HG02840 (cell line): ENCODE data around the gene KAZALD1.

Experiments
- ATAC-seq: cut with Tn5 transposase; IDR thresholded peaks from one replicate; pipeline ENCODE4 v1.9.1; 2021; ENCODE audit warnings: mild to moderate bottlenecking, moderate library complexity, moderate number of reproducible peaks; ENCODE audit not compliant: unreplicated experiment, low FRiP score

The KAZALD1 gene

DNA sequence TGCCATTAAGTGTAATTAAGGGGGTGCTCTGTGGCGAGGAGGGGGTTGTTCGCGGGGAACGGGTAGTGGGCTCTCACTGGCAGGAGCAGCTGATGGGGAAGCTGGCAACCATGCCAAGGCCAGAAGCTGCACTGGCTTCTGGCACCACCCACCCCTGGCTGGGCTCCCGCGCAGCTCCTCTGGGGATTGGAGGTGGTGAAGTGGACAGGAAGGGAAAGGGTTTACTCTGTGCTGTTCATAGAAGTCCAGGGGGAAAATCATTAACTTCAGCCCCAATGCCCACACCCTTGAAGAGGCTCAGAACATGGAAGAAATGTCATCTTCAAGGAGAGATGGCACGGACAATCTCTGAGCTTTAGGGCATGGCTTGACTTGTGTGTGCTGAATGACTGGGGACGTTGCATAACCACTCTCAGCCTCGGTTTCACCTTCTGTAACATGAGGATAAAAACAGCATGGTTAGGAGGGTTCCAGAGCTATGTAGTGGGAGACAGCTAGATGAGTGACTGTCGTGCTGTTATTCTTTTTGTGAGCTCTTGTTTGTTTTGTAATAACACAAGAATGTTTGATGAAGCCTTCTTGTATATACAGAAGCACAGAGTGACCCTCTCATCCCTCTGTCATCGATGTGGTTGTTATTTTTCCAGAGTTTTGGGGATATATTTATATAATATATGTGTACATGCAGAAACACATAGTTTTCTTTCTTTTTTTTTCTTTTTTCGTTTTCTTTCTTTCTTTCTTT is 29.9 kb downstream of the KAZALD1 start:
- ATAC-seq: no peak

DNA sequence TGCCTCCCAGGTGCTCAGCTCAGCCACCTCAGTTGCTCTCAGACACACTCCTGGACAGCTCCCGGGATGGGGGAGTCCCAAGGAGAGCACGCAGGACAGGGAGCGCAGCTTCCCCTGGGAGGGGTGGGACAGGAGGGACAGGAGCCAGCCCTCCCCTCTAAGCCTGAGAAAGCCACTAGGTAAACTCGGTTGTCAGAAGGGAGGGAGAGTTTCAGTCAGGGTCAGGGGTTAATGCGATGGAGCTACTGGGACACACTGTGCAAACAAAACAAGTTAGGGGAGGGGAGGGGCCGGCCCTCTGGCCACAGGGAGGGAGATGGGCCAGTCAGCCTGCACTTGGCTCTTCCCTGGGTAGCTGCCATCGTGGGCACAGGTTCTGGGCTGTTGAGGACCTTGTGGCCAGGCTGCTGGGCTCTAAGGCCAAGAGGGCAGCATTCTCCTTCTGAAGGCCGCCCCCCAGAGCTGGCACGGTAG is 31.1 kb downstream of the KAZALD1 start:
- no peak for ATAC-seq

DNA sequence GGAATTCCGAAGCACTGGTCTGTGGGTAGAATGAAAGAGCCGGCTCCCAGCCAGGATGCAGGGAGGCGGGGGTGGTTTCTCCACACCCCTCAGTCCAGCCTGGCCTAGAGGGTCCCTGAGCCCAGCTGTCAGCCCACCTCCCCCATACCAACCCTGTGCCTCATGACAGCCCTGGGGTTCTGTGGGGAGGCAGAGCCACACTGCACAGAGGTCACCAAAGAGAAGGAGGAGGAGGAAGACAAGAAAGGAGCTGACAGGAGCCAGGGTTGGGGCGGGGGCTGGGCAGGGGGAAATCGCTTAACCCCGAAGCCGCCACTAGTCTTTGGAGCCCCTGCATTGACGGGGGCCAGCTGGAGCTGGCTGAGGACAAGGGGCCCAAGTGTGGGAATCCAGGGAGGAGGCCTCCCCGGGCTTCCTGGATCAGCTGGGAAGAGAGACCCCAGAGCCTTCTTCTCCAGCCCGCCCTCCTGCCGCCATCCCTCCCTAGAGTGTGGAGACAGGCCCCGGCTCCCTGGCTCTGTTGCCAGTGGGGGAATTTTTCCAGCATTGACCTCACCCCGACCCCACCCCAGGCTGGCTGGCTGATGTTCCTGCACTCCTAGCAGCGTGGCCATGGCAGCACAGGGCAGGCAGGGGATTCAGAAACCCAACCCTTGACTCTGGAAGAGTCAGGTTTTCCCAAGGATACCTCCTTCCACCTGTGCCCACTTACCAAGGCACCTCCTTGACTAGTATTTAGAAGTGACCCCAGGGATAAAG is 32.5 kb downstream of the KAZALD1 start:
- no peak for ATAC-seq

DNA sequence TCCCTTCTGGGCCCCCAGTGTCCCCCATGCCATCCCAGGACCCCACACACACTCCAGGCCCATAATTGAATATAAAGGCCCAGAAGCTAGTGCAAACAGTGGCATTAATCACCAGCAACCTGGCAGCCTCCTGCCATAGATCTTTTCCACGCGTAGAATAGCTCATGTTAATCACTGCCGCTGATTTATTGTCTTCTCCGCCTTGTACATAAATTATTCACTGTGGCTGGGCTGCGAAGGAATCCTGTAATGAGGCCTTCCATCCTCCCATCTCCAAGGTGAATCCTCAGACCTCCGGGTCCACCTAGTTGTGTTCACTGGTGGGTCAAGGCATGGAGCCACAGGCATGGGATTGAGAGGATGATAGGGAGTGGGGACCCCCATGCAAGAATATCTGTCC is 33.2 kb downstream of the KAZALD1 start:
- ATAC-seq: no peak

DNA sequence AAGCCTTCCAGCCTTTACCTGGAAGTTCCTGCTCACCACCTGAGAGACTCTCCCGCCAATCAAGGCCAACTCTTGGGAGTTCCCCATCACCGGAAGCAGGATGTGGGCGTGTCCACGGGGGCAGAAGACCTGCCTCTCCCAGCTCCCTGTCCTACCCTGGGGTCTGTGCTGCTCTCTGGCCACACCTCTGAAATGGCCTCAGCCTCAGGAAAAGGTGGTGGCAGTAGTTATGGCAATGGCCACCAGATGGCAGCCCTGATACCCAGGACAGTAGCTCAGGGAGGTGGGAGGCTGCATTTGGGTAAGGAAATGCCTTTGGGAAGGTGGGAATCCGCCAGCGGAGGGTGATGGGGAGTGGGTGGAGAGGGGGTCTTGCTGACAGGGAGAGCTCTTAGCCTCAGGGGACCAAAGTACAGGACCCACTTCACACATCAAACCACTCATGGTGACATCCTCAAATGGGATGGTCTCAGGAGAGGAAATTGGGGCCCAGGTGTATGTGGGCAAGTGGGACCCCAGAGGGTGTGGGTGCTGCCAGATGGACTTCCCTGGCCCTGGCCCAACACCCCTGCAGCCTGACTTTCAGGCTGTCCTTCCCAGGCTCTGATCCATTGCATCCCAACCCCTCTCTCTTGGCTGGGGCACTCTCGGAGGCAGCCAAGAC is 33.9 kb downstream of the KAZALD1 start:
- no peak for ATAC-seq

DNA sequence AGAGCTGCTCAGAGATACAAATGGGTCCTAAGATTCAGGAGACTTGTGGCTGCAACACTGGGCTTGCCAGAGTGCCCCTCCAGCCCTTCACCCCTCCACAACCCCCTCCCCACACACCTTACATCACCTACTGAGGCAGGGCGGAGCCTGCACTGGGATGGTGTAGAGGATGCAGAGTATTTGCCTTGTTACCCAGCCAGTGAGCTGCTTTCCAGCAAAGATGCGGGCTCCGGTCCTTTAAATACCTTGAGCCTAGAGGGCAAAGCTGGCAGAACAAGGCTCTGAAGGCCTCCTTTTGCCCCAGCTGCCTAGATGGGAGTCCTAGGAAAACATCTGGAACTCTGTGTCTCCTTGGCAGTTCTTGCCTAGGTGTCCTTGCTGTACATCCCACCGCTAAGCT is 34.6 kb downstream of the KAZALD1 start:
- ATAC-seq: no peak

DNA sequence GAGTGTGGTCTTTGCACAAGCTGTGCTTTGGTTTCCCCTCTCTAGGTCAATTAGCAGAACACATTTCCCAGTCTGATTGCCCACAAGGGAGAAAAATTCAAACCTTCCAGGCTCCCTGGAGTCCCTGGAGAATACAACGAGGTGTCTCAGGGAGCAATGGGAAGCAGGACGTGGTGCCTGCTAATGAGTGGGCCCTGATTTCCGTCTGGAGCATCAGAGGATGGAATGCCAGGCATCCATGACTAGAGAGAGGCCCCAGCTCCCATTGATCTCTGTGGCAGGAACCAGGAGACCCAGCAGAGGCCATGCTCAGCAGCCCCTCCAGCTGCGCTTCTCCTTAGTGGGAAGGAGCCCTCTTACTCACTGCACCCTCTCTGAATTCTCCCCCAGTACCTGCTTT is 36.1 kb downstream of the KAZALD1 start:
- no peak for ATAC-seq

DNA sequence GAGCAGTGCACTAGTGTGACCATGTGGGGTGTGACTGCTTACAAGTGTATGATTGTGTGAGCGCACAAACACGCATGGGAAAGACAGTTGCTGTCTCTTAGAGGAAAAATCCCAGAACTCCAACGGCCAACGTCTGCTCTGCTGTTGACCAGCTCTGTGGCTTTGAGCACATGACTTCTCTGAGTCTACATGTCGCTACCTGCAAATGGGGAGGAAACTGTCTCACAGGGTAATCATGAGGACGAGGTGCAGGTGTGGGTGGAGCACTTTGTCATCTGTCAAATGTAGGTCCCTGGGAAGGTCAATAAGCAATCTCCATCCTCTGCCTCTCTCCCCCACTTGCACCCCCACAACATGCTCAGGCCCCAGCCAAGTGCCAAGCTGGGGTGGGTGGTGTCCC is 38.1 kb downstream of the KAZALD1 start:
- no peak for ATAC-seq

DNA sequence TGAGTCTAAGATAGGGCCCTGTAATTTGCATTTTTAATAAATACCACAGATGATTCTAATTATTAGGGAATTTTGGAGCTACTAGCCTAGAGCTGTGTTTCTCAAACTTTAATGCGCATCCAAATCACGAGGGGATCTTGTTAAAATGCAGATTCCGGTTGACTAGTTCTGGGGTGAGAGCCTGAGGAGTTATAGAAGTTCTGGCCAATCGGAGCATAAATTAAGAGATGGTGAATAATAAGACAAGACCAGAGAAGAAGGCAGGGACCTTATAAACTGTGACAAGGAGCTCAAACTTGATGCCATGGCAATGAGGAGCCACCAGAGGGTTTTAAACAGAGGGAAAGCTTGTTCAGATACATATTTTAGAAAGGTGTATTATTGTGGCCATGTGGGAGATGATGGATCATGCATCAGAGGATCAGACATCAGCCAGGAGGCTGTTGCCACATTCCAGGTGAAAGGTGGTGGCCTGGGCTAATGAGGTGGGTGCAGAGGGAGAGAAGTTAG is 39.6 kb downstream of the KAZALD1 start:
- ATAC-seq: no peak

DNA sequence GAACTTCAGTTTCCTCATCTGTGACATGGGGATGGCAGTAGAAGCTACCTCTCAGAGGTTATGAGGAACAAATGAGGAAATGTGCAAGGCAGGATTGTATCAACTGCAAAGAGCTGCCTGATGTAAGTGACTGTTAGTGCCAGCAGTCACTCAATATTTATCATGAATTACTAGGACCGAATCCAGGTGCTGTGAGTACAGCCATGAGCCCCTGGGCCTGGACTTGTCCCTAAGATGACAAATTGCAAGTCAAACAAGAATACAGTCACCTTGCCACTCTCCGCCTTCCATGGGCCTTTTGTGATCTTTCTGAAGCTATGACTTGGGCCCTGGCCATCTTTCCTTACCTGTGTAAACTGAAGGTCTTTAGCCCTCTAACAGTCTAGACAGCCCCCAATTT is 41.6 kb downstream of the KAZALD1 start:
- ATAC-seq: no peak

DNA sequence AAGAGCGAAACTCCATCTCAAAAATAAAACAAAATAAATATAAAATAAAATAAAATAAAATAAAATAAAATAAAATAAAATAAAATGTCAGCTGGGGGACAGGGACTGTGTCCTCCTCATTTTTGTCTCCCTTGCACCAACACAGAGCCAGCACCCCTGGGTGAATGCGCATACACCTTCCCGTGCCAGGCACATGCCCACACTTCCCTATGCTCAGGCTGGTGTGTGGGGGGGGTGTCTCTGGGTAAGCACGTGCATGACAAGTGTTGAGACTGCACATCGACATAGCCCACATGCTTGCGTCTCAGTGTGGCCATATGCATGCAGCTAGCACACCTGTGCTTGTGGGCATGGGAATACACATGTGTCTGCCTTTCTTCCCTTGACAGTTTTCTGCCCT is 44.6 kb downstream of the KAZALD1 start:
- ATAC-seq: no peak

DNA sequence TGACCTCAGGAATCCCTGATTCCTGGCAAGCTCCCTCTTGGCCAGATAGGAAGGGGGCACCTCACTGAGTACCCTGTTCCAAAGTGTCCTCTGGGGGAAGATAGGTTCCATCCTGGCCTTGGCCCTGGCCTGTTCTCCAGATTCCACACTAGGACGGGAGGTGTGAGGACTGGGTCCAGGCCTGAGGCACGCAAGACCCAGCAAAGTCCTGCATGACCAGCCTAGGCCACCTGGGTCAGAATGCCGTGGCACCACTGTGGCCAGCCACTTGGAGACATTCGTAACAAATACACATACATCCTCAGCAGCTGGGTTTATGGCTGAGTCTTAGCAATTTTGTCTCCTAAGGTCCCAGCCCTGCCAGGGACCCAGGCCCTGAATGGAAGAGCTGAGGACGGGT is 46.0 kb downstream of the KAZALD1 start:
- no peak for ATAC-seq

DNA sequence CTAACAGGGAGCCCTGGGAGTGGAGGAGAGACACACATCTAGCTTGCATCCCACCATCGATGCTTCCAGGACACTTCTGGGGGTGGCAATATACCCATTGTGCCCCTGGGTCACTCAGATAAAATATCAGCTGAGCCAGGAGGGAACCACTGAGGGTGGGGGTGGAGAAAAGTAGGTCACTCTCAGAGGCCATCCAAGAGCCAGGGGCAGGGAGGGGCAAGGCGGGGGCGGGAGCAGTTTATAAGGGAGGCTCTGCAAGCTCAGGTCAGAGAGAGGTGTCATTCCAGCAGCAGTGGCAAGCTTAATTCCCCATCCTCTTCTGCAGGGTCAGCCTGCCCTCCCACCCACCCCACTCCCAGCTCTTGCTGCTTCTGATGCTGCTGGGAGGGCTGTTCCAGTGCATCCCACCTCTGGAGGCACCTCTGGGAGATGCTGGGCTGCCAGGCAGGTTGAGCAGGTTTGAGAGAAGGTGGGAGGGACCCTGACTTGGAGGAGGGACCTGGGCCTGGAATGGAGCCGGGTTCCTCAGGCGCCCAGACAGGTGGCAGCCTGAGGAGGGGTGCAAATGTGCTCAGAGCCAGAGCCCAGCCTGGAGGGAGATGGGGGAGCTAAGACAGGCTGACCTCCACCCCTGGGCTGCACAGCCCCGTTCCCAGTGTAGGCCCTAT is 49.2 kb downstream of the KAZALD1 start:
- ATAC-seq: no peak

DNA sequence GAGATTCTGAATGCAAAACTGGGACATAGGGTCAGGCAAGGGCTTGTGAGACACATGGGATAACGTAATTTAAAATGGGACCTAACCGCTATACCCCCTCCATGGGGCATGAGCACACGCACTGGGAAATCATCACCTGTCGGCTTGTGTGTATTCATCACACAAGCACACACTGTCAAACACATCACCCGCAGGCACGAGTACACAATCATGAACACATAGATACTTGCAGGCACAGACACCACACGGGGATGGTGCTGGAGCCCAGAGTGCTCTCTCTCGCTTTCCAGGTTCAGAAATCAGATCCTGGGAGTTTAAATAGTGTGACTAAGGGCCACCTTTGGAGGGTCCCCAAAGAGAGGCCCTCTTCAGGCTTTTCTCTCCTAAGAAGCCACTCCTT is 49.8 kb downstream of the KAZALD1 start:
- ATAC-seq: no peak

DNA sequence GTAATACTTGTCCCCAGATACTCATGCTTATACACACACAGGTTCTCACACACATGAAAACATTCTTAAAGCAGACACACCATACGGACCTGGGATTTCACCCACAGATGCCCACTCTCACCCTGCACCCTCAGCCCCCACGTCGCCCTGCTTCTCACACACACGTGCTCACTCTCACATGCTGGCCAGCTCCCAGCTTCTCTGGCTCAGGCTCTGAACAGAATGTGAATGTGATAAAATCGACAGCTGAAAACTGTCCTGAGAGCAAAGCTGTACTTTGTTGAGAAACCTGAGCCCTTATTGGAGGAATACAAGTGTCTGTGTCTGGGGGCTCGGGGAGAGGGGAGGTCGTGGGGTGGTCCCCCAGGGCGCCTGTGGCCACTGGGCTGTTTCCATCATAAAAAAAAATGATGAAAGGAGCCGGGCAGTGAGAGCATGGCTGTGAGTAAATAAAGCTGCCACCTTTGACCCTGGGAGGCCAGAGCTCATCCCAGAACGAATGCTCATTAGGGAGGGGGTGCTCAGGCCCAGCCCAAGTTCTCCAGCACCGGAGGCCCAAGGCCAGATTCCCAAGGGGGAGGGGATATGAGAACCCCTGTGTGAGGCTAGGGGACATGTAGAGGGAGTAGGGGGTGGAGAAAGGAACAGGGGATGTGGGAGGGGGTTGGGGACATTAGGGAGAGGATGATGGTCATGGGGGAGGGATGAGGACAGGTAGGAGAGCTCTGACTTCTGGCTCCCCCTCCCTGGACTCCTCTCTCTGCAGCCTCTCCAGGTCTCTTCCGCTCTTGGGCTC is 51.2 kb downstream of the KAZALD1 start:
- no peak for ATAC-seq

DNA sequence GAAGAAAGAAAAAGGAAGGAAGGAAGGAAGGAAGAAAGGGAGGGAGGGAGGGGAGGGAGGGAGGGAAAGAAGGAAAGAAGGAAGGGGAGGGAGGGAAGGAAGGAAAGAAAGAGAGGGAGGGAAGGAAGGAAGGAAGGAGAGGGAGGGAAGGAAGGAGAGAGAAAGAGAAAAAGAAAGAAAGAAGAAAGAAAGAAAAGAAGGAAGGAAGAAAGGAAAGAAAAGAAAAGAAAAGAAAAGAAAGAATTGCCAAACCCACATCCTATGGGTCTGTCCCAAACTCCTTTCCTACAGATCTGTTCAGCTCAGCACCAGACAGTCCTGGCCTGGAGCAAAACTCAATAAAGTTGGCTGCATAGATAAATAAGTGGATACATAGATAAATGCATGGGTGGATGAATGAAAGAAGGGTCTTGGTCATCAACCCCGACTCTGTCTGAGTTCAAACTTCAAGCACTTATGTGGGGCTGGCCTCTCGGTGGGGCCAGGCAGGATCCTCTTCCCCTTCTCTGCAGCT is 52.2 kb downstream of the KAZALD1 start:
- no peak for ATAC-seq

DNA sequence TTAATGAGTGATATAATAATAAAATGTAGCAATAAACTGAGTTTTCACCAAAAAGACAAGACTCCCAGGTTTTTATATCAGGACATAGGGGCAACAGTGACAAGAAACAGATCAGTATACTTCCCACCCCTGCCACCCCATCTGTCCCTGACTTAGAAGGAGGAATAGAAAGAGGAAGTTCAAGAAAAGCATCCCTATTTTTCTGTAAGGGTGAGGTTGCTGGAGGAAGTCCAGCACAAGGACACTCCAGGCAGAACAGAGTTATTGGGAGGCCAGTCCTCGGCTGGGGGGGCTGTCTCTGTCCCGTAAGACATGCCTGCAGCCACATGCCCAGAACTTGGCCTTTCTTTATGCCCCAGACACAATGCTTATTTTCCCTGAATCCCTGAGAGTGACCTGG is 52.9 kb downstream of the KAZALD1 start:
- no peak for ATAC-seq
